ENCODE results near the gene LIN7C. TPM values are rescaled to one million over a fixed set of nuclear protein-coding genes. Genes with fewer than 3 reads are reported as not detected.

Gene LIN7C
- total and polyA plus RNA-seq, 2 of the 13 experiments (the other 11 are each of a cell fraction or from before 2014, with no cell fraction given), result 14.8 to 37.2 TPM

DNA sequence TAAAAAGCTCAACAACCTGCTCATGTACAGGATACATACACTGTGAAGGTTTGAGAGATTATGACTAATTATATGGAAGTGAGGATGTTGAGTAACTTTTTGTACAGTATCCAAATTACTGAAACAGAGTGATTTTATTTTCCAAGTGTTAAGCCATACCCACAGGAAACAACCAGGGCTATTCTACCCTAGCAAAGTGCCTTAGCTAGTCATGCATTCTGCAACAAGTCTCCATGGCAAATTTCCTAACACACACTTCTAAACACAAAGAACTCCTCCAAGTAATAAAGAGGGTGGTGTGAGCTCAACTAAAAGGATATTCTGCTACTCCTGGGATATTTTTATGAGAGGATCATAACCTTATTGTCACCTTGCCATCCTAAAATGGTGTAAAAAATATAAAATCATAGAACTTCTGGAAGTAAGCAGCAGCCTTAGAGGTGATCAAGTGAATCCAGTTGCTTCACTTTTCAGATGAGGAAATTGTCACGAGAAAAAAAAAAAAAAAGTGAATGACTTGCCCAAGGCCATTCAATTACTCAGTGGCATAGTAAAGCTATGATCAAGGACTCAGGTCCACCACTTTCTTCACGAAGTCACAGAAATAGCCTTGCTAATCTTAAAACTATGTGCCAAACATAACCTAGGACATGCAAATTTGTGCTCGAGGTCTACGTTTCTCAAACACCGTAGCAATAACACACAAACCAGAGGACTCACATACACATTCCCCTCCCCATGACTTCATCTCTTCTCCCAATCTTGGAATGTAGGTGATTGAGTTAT, 38.2 kb downstream of the LIN7C start (continued):
- TF ChIP-seq, protein P1, sequence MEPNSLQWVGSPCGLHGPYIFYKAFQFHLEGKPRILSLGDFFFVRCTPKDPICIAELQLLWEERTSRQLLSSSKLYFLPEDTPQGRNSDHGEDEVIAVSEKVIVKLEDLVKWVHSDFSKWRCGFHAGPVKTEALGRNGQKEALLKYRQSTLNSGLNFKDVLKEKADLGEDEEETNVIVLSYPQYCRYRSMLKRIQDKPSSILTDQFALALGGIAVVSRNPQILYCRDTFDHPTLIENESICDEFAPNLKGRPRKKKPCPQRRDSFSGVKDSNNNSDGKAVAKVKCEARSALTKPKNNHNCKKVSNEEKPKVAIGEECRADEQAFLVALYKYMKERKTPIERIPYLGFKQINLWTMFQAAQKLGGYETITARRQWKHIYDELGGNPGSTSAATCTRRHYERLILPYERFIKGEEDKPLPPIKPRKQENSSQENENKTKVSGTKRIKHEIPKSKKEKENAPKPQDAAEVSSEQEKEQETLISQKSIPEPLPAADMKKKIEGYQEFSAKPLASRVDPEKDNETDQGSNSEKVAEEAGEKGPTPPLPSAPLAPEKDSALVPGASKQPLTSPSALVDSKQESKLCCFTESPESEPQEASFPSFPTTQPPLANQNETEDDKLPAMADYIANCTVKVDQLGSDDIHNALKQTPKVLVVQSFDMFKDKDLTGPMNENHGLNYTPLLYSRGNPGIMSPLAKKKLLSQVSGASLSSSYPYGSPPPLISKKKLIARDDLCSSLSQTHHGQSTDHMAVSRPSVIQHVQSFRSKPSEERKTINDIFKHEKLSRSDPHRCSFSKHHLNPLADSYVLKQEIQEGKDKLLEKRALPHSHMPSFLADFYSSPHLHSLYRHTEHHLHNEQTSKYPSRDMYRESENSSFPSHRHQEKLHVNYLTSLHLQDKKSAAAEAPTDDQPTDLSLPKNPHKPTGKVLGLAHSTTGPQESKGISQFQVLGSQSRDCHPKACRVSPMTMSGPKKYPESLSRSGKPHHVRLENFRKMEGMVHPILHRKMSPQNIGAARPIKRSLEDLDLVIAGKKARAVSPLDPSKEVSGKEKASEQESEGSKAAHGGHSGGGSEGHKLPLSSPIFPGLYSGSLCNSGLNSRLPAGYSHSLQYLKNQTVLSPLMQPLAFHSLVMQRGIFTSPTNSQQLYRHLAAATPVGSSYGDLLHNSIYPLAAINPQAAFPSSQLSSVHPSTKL (CRISPR knock-in tag; IDR thresholded peaks at IDR 0.05), result peak; percentile 5; the same call in 1 of the 2 replicates
- no peak for TF ChIP-seq ZNF577 (CRISPR knock-in tag; IDR thresholded peaks at IDR 0.05; ENCODE audit: borderline replicate concordance, low read depth)
- TF ChIP-seq, protein P2, sequence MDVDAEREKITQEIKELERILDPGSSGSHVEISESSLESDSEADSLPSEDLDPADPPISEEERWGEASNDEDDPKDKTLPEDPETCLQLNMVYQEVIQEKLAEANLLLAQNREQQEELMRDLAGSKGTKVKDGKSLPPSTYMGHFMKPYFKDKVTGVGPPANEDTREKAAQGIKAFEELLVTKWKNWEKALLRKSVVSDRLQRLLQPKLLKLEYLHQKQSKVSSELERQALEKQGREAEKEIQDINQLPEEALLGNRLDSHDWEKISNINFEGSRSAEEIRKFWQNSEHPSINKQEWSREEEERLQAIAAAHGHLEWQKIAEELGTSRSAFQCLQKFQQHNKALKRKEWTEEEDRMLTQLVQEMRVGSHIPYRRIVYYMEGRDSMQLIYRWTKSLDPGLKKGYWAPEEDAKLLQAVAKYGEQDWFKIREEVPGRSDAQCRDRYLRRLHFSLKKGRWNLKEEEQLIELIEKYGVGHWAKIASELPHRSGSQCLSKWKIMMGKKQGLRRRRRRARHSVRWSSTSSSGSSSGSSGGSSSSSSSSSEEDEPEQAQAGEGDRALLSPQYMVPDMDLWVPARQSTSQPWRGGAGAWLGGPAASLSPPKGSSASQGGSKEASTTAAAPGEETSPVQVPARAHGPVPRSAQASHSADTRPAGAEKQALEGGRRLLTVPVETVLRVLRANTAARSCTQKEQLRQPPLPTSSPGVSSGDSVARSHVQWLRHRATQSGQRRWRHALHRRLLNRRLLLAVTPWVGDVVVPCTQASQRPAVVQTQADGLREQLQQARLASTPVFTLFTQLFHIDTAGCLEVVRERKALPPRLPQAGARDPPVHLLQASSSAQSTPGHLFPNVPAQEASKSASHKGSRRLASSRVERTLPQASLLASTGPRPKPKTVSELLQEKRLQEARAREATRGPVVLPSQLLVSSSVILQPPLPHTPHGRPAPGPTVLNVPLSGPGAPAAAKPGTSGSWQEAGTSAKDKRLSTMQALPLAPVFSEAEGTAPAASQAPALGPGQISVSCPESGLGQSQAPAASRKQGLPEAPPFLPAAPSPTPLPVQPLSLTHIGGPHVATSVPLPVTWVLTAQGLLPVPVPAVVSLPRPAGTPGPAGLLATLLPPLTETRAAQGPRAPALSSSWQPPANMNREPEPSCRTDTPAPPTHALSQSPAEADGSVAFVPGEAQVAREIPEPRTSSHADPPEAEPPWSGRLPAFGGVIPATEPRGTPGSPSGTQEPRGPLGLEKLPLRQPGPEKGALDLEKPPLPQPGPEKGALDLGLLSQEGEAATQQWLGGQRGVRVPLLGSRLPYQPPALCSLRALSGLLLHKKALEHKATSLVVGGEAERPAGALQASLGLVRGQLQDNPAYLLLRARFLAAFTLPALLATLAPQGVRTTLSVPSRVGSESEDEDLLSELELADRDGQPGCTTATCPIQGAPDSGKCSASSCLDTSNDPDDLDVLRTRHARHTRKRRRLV (CRISPR knock-in tag; IDR thresholded peaks at IDR 0.05), result peak; percentile 30; the same call in 1 of the 2 replicates
- no peak for TF ChIP-seq FOXK1 (CRISPR knock-in tag; IDR thresholded peaks at IDR 0.05; ENCODE audit: borderline replicate concordance, low read depth)
- TF ChIP-seq EP300 (IDR thresholded peaks at IDR 0.05; ENCODE audit: low read depth in 2 of 2, low read length in 2 of 2), result no peak
- no peak for TF ChIP-seq EP300 (CRISPR knock-in tag; IDR thresholded peaks at IDR 0.05; ENCODE audit: borderline replicate concordance)
- TF ChIP-seq ARNT2 (CRISPR knock-in tag; IDR thresholded peaks at IDR 0.05; ENCODE audit: low read depth), result no peak
- TF ChIP-seq, protein P3, sequence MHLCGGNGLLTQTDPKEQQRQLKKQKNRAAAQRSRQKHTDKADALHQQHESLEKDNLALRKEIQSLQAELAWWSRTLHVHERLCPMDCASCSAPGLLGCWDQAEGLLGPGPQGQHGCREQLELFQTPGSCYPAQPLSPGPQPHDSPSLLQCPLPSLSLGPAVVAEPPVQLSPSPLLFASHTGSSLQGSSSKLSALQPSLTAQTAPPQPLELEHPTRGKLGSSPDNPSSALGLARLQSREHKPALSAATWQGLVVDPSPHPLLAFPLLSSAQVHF (CRISPR knock-in tag; IDR thresholded peaks at IDR 0.05), result no peak
- TF ChIP-seq HNRNPL (IDR thresholded peaks at IDR 0.05; ENCODE audit: low read depth, low read length), result no peak
